HCT116 (cell line): ENCODE data around the gene RALB. TPM values are rescaled to one million over a fixed set of nuclear protein-coding genes. Genes with fewer than 3 reads are reported as not detected.

Source experiments
- ATAC-seq: fragments of 200-7000 bp; cut with Tn5 transposase; 2 replicates; pipeline ENCODE4 v1.9.1; 2020; ENCODE audit warnings: mild to moderate bottlenecking, moderate library complexity
- BruUV-seq: library from RNA; stranded (reverse); fragments of 400-500 nt; replicated peaks from 2 replicates; lab custom pipeline; 2021; lab: Mats Ljungman, UMichigan
- CTCF ChIA-PET: fragments of 300-600 bp; sonication (Branson Sonifier 250); formaldehyde crosslinking; loops from one replicate; lab custom pipeline; 2021; ENCODE audit warnings: antibody characterized with exemption; lab: Charles Lee
- POLR2A ChIA-PET: fragments of 300-600, 350-600 bp; sonication (Branson Sonifier 250); formaldehyde crosslinking; loops from one replicate; lab custom pipeline; 2021; ENCODE audit warnings: antibody characterized with exemption; lab: Charles Lee
- RAD21 ChIA-PET, 2 experiments: fragments of 300-600 bp; sonication (Branson Sonifier 250); formaldehyde crosslinking; loops; one replicate each; lab custom pipeline; 2023; ENCODE audit warnings: low total read pairs in 2 of 2; ENCODE audit not compliant: uncharacterized antibody in 2 of 2, unreplicated experiment in 2 of 2, low non-redundant PET in 1 of 2; lab: Charles Lee
- DNase-seq: peaks from one replicate; pipeline ENCODE4 v3.0.0-alpha.2; 2010; ENCODE audit warnings: low read depth, low spot score
- H2AFZ ChIP-seq: fragments of 200-600 bp; shearing (Covaris generic), sonication (generic); 2 replicates; pipeline ENCODE4 v1.6.1; 2017; ENCODE audit warnings: low read depth, mixed run types, mixed read lengths, antibody characterized with exemption, low read length; ENCODE audit not compliant: poor library complexity, severe bottlenecking
- H3K27ac ChIP-seq: 2 replicates; pipeline ENCODE4 v1.5.1; 2012; ENCODE audit warnings: low read depth, low read length
- H3K27me3 ChIP-seq: fragments of 200-600 bp; sonication (generic); 2 replicates; pipeline ENCODE4 v1.6.1; 2016; ENCODE audit warnings: mixed run types, low read length, mixed read lengths; ENCODE audit not compliant: insufficient read depth
- H3K36me3 ChIP-seq, 2 experiments: fragments of 200-500 bp in 1 of 2; fragments of 200-600 bp in 1 of 2; sonication (Bioruptor generic) in 1 of 2; sonication (generic) in 1 of 2; 2 replicates each; pipeline versions ENCODE4 v1.5.1 to v1.6.1; 2014 to 2016; ENCODE audit warnings: low read length in 2 of 2, inconsistent platforms in 1 of 2, mixed read lengths in 1 of 2, mixed run types in 1 of 2; ENCODE audit not compliant: insufficient read depth in 2 of 2, control insufficient read depth in 1 of 2
- H3K4me1 ChIP-seq, 2 experiments: fragments of 200-600 bp in 1 of 2; sonication (generic) in 1 of 2; 2 replicates each; pipeline versions ENCODE4 v1.5.1 to v1.6.1; 2012 to 2017; ENCODE audit warnings: low read length in 2 of 2, inconsistent platforms in 1 of 2, mild to moderate bottlenecking in 1 of 2, mixed read lengths in 1 of 2, mixed run types in 1 of 2, moderate library complexity in 1 of 2; ENCODE audit not compliant: insufficient read depth in 2 of 2, control insufficient read depth in 1 of 2
- H3K4me2 ChIP-seq: fragments of 200-600 bp; sonication (generic); 2 replicates; pipeline ENCODE4 v1.6.1; 2017; ENCODE audit warnings: mixed run types, low read length, mixed read lengths
- H3K4me3 ChIP-seq, 2 experiments: fragments of 200-600 bp in 1 of 2; sonication (generic) in 1 of 2; replicated peaks in 1 of 2; 2 replicates each; pipeline ENCODE4 v1.5.1; 2011 to 2016; ENCODE audit warnings: low read length in 2 of 2, control low read depth in 1 of 2, low read depth in 1 of 2, mild to moderate bottlenecking in 1 of 2, mixed read lengths in 1 of 2, mixed run types in 1 of 2
- H3K79me2 ChIP-seq: fragments of 200-600 bp; sonication (generic); 2 replicates; pipeline ENCODE4 v1.6.1; 2017; ENCODE audit warnings: mild to moderate bottlenecking, mixed run types, low read length, moderate library complexity, mixed read lengths; ENCODE audit not compliant: insufficient read depth
- H3K9ac ChIP-seq: fragments of 200-600 bp; sonication (generic); 2 replicates; pipeline ENCODE4 v1.6.1; 2016; ENCODE audit warnings: low read length, mixed read lengths
- H3K9me2 ChIP-seq: fragments of 200-600 bp; sonication (generic), shearing (Covaris generic); 2 replicates; pipeline ENCODE4 v1.6.1; 2017; ENCODE audit warnings: mixed run types, mild to moderate bottlenecking, moderate library complexity; ENCODE audit not compliant: insufficient read depth
- H3K9me3 ChIP-seq, 2 experiments: fragments of 200-500 bp in 1 of 2; fragments of 200-600 bp in 1 of 2; sonication (Bioruptor generic) in 1 of 2; sonication (generic) in 1 of 2; 2 replicates each; pipeline ENCODE4 v1.6.1; 2014 to 2017; ENCODE audit warnings: low read length in 2 of 2, mixed read lengths in 2 of 2, inconsistent platforms in 1 of 2, low read depth in 1 of 2, mild to moderate bottlenecking in 1 of 2, mixed run types in 1 of 2, moderate library complexity in 1 of 2; ENCODE audit not compliant: control insufficient read depth in 1 of 2, insufficient read depth in 1 of 2
- H4K20me1 ChIP-seq: fragments of 200-600 bp; sonication (generic), shearing (Covaris generic); 2 replicates; pipeline ENCODE4 v1.6.1; 2017; ENCODE audit warnings: mixed run types, mild to moderate bottlenecking, moderate library complexity; ENCODE audit not compliant: insufficient read depth
- CBX3 ChIP-seq: IDR thresholded peaks from 2 replicates; pipeline ENCODE4 v1.6.1; 2012; ENCODE audit warnings: low read depth
- EGR1 ChIP-seq: IDR thresholded peaks from 2 replicates; pipeline ENCODE4 v1.6.1; 2012; ENCODE audit warnings: low read depth
- EZH2 ChIP-seq: fragments of 200-600 bp; sonication (generic); IDR thresholded peaks from 2 replicates; pipeline ENCODE4 v1.6.1; 2017; ENCODE audit warnings: antibody characterized with exemption, mixed run types
- EZH2phosphoT487 ChIP-seq: fragments of 200-600 bp; IDR thresholded peaks from 2 replicates; pipeline ENCODE4 v1.6.1; 2018; ENCODE audit warnings: antibody characterized with exemption, borderline replicate concordance
- FOSL1 ChIP-seq: IDR thresholded peaks from 2 replicates; pipeline ENCODE4 v1.6.1; 2012; ENCODE audit warnings: low read depth
- JUND ChIP-seq: IDR thresholded peaks from 2 replicates; pipeline ENCODE4 v1.6.1; 2012
- POLR2A ChIP-seq: IDR thresholded peaks from 2 replicates; pipeline ENCODE4 v1.7.0; 2011; ENCODE audit warnings: borderline replicate concordance; ENCODE audit not compliant: insufficient read depth, insufficient read length; ENCODE audit errors: extremely low read depth
- POLR2AphosphoS5 ChIP-seq: IDR thresholded peaks from 2 replicates; pipeline ENCODE4 v1.6.1; 2011; ENCODE audit warnings: mild to moderate bottlenecking, low read depth, low read length, moderate library complexity
- RAD21 ChIP-seq: IDR thresholded peaks from 2 replicates; pipeline ENCODE4 v1.6.1; 2012; ENCODE audit warnings: low read depth, mild to moderate bottlenecking
- SIN3A ChIP-seq: IDR thresholded peaks from 2 replicates; pipeline ENCODE4 v1.6.1; 2012; ENCODE audit warnings: low read depth
- YY1 ChIP-seq: IDR thresholded peaks from 2 replicates; pipeline ENCODE4 v1.6.1; 2011; ENCODE audit warnings: low read length, low read depth, moderate library complexity, mild to moderate bottlenecking; ENCODE audit not compliant: insufficient replicate concordance; ENCODE audit errors: extremely low read depth
- ZFX ChIP-seq: fragments of 450-650 bp; IDR thresholded peaks from 2 replicates; pipeline ENCODE4 v1.6.1; 2017
- ZNF274 ChIP-seq: fragments of 200-500 bp; sonication (Bioruptor generic); IDR thresholded peaks from 2 replicates; pipeline ENCODE4 v1.6.1; 2014; ENCODE audit warnings: mild to moderate bottlenecking, low read depth, low read length, inconsistent platforms
- intact Hi-C: fragments of 100-400 bp; cut with micrococcal nuclease; formaldehyde crosslinking; loops from 2 replicates; pipeline ENCODE4 v1.10.0; 2022
- total RNA-seq: library from RNA; stranded (reverse); gene quantifications from one replicate; pipeline ENCODE4 v1.2.1, GENCODE V29; 2021; ENCODE audit not compliant: unreplicated experiment
- TF ChIP-seq, protein P1 (sequence below): IDR thresholded peaks from 2 replicates; pipeline ENCODE4 v1.6.1; 2012
- TF ChIP-seq, protein P2 (sequence below): IDR thresholded peaks from 2 replicates; pipeline ENCODE4 v1.6.1; 2012
- TF ChIP-seq, protein P3 (sequence below): IDR thresholded peaks from 2 replicates; pipeline ENCODE4 v1.6.1; 2011; ENCODE audit warnings: mild to moderate bottlenecking, low read length, moderate library complexity; ENCODE audit not compliant: insufficient replicate concordance; ENCODE audit errors: extremely low read depth

Gene RALB
- total RNA-seq, 1 experiment from 2014 or later: 42.8 TPM

DNA sequence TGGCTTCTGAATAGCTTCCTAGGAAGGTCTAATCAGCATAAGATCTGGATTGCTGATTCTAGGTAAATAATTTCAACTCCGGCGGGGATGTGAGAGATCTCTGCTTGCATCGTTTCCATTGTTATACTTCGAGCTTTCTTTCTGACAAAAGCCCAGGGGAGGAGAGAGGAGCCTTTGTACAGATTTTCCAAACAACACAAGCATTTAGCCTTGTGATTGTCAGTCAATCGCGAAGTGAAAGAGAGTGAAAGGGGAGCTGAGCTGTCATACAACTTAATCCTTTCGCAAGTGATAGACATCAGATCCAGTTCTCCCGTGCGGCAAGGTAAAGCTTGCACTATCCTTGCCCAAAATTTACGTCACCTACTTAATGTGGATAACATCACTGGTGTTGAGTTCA lies 26.2 kb downstream of the RALB start:
- no peaks in the 10 kb centered on the region for H3K27me3 ChIP-seq
- intact Hi-C loops: no loop called here
- H3K79me2 ChIP-seq: peaks cover 18% of the 10 kb centered on the region; the same call in 1 of the 2 replicates
- no peak overlapping the region for H3K9ac ChIP-seq
- DNase-seq (no peak), ATAC-seq (no peak)
- no peak overlapping the region for H2AFZ ChIP-seq
- H3K4me1 ChIP-seq: peaks cover 9 to 12% of the 10 kb centered on the region in 2 experiments; a peak in 3 of 4 replicates
- TF ChIP-seq RAD21 (no peak), EZH2phosphoT487 (no peak), CBX3 (no peak), FOSL1 (no peak), EZH2 (no peak), YY1 (no peak), EGR1 (no peak)
- TF ChIP-seq, protein P1, sequence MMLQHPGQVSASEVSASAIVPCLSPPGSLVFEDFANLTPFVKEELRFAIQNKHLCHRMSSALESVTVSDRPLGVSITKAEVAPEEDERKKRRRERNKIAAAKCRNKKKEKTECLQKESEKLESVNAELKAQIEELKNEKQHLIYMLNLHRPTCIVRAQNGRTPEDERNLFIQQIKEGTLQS: no peak
- TF ChIP-seq, protein P2, sequence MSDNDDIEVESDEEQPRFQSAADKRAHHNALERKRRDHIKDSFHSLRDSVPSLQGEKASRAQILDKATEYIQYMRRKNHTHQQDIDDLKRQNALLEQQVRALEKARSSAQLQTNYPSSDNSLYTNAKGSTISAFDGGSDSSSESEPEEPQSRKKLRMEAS: no peak
- no peak overlapping the region for H3K4me3 ChIP-seq
- no peaks in the 10 kb centered on the region for H4K20me1 ChIP-seq
- no peaks in the 10 kb centered on the region for H3K9me2 ChIP-seq
- no peak overlapping the region for H3K4me2 ChIP-seq
- POLR2A ChIA-PET: no interaction called here
- no peaks in the 10 kb centered on the region for H3K9me3 ChIP-seq
- RAD21 ChIA-PET: no interaction called here
- no peaks in the 10 kb centered on the region; a peak in 1 of 4 replicates for H3K36me3 ChIP-seq
- no TSS peak for BruUV-seq
- CTCF ChIA-PET: no interaction called here
- H3K27ac ChIP-seq: no peak overlapping the region

DNA sequence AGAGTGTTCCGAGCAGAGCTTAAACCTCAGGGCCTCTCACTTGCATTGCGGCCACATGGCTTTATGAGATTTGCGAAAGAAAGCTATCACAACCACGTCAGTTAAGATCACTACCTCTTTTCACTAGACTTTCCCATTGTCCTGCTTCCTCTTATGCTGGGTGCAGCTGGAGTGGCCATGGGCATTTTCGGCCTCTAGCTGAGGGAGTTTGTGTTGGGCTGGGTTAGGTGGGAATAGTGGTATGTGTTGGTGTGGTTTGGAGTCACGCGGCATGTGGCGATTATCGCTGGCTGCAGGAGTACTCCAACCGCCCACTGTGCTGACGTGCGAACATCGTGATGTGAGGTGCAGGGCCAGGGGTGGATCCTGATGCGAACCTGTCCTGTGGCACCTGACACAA lies 27.1 kb downstream of the RALB start:
- Histone ChIP-seq H4K20me1 (no peaks in the 10 kb centered on the region), H3K9me2 (no peaks in the 10 kb centered on the region), H3K4me3 (no peak overlapping the region), H3K79me2 (peaks cover 13% of the 10 kb centered on the region; the same call in 1 of the 2 replicates), H3K9ac (no peak overlapping the region), H3K9me3 (no peaks in the 10 kb centered on the region), H3K27me3 (no peaks in the 10 kb centered on the region), H3K4me2 (no peak overlapping the region), H2AFZ (no peak overlapping the region)
- ATAC-seq (no peak), DNase-seq (no peak)
- ChIA-PET POLR2A (no interaction called here), CTCF (no interaction called here), RAD21 (no interaction called here)
- intact Hi-C loops: no loop called here
- no peak for TF ChIP-seq EZH2phosphoT487
- no peak for TF ChIP-seq SIN3A
- no peak for TF ChIP-seq POLR2A
- TF ChIP-seq, protein P2: no peak
- no peak for TF ChIP-seq ZNF274
- no peak for TF ChIP-seq ZFX
- TF ChIP-seq EGR1: no peak
- no peak for TF ChIP-seq EZH2
- no peak for TF ChIP-seq JUND
- TF ChIP-seq, protein P1: no peak
- TF ChIP-seq, protein P3, sequence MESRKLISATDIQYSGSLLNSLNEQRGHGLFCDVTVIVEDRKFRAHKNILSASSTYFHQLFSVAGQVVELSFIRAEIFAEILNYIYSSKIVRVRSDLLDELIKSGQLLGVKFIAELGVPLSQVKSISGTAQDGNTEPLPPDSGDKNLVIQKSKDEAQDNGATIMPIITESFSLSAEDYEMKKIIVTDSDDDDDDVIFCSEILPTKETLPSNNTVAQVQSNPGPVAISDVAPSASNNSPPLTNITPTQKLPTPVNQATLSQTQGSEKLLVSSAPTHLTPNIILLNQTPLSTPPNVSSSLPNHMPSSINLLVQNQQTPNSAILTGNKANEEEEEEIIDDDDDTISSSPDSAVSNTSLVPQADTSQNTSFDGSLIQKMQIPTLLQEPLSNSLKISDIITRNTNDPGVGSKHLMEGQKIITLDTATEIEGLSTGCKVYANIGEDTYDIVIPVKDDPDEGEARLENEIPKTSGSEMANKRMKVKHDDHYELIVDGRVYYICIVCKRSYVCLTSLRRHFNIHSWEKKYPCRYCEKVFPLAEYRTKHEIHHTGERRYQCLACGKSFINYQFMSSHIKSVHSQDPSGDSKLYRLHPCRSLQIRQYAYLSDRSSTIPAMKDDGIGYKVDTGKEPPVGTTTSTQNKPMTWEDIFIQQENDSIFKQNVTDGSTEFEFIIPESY: no peak
- no peak for TF ChIP-seq POLR2AphosphoS5
- TF ChIP-seq, all 23 proteins: peak for 0
- Histone ChIP-seq H3K27ac (no peak overlapping the region), H3K4me1 (peaks cover 9 to 12% of the 10 kb centered on the region in 2 experiments; a peak in 3 of 4 replicates), H3K36me3 (no peaks in the 10 kb centered on the region; a peak in 1 of 4 replicates)
- BruUV-seq: no TSS peak
